Smooth muscle cell (in vitro differentiated cells): Measurements from ENCODE around the gene CDX2. TPM values are rescaled to one million over a fixed set of nuclear protein-coding genes. Genes with fewer than 3 reads are reported as not detected.
A peak's percentile ranks its signal among the peaks of the same experiment; 100 is the strongest.

Source experiments
- DNase-seq: peaks from one replicate; lab custom pipeline; 2025; ENCODE audit not compliant: unreplicated experiment; lab: John Stamatoyannopoulos, UW
- H2AFZ ChIP-seq: fragments of 200-600 bp; sonication (generic); 2 replicates; pipeline ENCODE4 v1.6.0; 2016; ENCODE audit warnings: antibody characterized with exemption, low read depth, mild to moderate bottlenecking
- H3F3A ChIP-seq: fragments of 200-600 bp; sonication (generic); 2 replicates; pipeline ENCODE4 v1.6.0; 2017; ENCODE audit warnings: antibody characterized with exemption, low read depth
- H3K27ac ChIP-seq: fragments of 200-600 bp; sonication (generic); 2 replicates; pipeline ENCODE4 v1.5.1; 2016; ENCODE audit warnings: low read depth, mild to moderate bottlenecking
- H3K27me3 ChIP-seq: fragments of 200-600 bp; sonication (generic); 2 replicates; pipeline ENCODE4 v1.6.1; 2016; ENCODE audit warnings: low read depth, mild to moderate bottlenecking
- H3K36me3 ChIP-seq: fragments of 200-600 bp; sonication (generic); 2 replicates; pipeline ENCODE4 v1.5.1; 2016; ENCODE audit warnings: low read depth
- H3K4me1 ChIP-seq: fragments of 200-600 bp; sonication (generic); 2 replicates; pipeline ENCODE4 v1.5.1; 2016; ENCODE audit warnings: low read depth
- H3K4me2 ChIP-seq: fragments of 200-600 bp; sonication (generic); 2 replicates; pipeline ENCODE4 v1.6.0; 2016; ENCODE audit warnings: mild to moderate bottlenecking
- H3K4me3 ChIP-seq: fragments of 200-600 bp; sonication (generic); 2 replicates; pipeline ENCODE4 v1.5.1; 2016; ENCODE audit warnings: mild to moderate bottlenecking
- H3K79me2 ChIP-seq: fragments of 200-600 bp; sonication (generic); 2 replicates; pipeline ENCODE4 v1.6.0; 2016; ENCODE audit warnings: low read depth, mild to moderate bottlenecking
- H3K9ac ChIP-seq: fragments of 200-600 bp; sonication (generic); 2 replicates; pipeline ENCODE4 v1.6.0; 2016; ENCODE audit warnings: low read depth
- H3K9me3 ChIP-seq: fragments of 200-600 bp; sonication (generic); replicated peaks from 2 replicates; pipeline ENCODE4 v1.5.1; 2016; ENCODE audit warnings: low read depth
- H4K20me1 ChIP-seq: fragments of 200-600 bp; sonication (generic); 2 replicates; pipeline ENCODE4 v1.6.0; 2016; ENCODE audit warnings: low read depth
- WGBS: methylation state at CpG from one replicate; pipeline ENCODE4 v1.1.7; 2016; ENCODE audit warnings: low lambda C conversion rate; 5-methylcytosine and 5-hydroxymethylcytosine counted together
- polyA plus RNA-seq: library from polyadenylated mRNA; unstranded; fragments of >200 nt; fragmentation: Nextera tagmentation; extraction: Ambion mirVana; gene quantifications from 2 replicates; pipeline ENCODE4 v1.2.1, GENCODE V29; 2016
- total RNA-seq: library from RNA; depleted of rRNA; stranded (reverse); fragments of >200 nt; gene quantifications from 2 replicates; pipeline ENCODE4 v1.2.3, GENCODE V29; 2014
- TF ChIP-seq, protein P1 (sequence below): fragments of 200-600 bp; sonication (generic); IDR thresholded peaks from 2 replicates; pipeline ENCODE4 v1.5.1; 2017; ENCODE audit warnings: borderline replicate concordance, mild to moderate bottlenecking, antibody characterized with exemption; ENCODE audit not compliant: insufficient read depth, poor library complexity, severe bottlenecking

Gene CDX2
- total and polyA plus RNA-seq, 2 experiments from 2014 or later = 0.04 to 0.31 TPM

DNA sequence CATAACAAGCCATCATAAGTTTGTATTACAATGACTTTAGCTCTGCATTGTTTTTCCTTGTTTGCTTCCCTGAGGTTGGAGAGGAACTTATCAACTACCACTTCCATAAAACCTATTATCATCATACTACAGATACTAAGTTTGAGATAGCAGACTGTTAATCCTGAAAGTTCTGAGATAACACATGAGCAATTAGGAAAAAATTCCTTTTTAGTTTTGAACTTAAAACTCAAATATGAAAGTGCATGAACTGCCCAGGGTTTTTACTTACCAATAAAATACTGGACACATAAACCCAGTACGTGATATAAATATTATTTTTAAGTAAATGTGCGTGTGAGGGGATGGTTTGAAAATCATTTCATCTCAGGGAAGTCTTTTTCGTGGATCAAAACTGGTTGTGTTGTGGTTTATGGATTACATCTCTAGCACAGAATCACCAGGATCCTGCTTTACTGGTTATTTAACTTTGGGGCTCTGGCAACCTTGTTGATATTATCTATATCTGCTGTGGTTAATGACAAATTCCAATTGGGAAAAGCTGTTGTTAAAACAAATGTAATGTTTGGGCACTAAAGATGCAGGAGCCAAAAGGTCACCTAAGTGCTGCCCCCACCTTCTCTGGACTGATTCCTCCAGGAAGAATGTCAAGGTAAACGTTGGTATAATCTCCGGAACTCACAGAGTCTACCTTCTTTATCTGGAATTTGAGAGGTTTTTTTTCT lies 12.4 kb downstream of the CDX2 start:
- Histone ChIP-seq H2AFZ (no peak overlapping the region), H4K20me1 (no peaks in the 10 kb centered on the region), H3K79me2 (no peaks in the 10 kb centered on the region), H3K4me3 (no peak overlapping the region), H3K9me3 (no peaks in the 10 kb centered on the region), H3K4me1 (peaks cover 9% of the 10 kb centered on the region), H3K4me2 (no peak overlapping the region), H3F3A (no peaks in the 10 kb centered on the region), H3K36me3 (no peaks in the 10 kb centered on the region), H3K27me3 (peaks cover 94% of the 10 kb centered on the region), H3K9ac (no peak overlapping the region), H3K27ac (no peak overlapping the region)
- WGBS = 17% methylated on average over 5 of the region's 5 CpGs
- DNase-seq = no peak
- TF ChIP-seq, protein P1, sequence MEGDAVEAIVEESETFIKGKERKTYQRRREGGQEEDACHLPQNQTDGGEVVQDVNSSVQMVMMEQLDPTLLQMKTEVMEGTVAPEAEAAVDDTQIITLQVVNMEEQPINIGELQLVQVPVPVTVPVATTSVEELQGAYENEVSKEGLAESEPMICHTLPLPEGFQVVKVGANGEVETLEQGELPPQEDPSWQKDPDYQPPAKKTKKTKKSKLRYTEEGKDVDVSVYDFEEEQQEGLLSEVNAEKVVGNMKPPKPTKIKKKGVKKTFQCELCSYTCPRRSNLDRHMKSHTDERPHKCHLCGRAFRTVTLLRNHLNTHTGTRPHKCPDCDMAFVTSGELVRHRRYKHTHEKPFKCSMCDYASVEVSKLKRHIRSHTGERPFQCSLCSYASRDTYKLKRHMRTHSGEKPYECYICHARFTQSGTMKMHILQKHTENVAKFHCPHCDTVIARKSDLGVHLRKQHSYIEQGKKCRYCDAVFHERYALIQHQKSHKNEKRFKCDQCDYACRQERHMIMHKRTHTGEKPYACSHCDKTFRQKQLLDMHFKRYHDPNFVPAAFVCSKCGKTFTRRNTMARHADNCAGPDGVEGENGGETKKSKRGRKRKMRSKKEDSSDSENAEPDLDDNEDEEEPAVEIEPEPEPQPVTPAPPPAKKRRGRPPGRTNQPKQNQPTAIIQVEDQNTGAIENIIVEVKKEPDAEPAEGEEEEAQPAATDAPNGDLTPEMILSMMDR = no peak

GRCh38 chr13:27955014-27955591 lies 14.0 kb downstream of the CDX2 start:
- no peaks in the 10 kb centered on the region for H3K9me3 ChIP-seq
- H3K27ac ChIP-seq = no peak overlapping the region
- DNase-seq = no peak
- H3F3A ChIP-seq = no peaks in the 10 kb centered on the region
- H3K9ac ChIP-seq = no peak overlapping the region
- WGBS = 75% methylated on average over 11 of the region's 11 CpGs
- no peaks in the 10 kb centered on the region for H3K36me3 ChIP-seq
- no peak overlapping the region for H2AFZ ChIP-seq
- peaks cover 3% of the 10 kb centered on the region for H3K4me1 ChIP-seq
- H3K27me3 ChIP-seq = peaks cover 85% of the 10 kb centered on the region
- H3K4me3 ChIP-seq = peak overlapping the region; percentile 58
- TF ChIP-seq, protein P1 = no peak
- H3K4me2 ChIP-seq = peak overlapping the region; percentile 94
- no peaks in the 10 kb centered on the region for H4K20me1 ChIP-seq
- no peaks in the 10 kb centered on the region for H3K79me2 ChIP-seq

- no peak overlapping the region for H3K9ac ChIP-seq
- peak overlapping the region; percentile 58 for H3K4me3 ChIP-seq
- H3K4me1 ChIP-seq = no peaks in the 10 kb centered on the region
- H2AFZ ChIP-seq = peak overlapping the region; percentile 99
- H3K36me3 ChIP-seq = no peaks in the 10 kb centered on the region
- TF ChIP-seq, protein P1 = no peak
- H4K20me1 ChIP-seq = no peaks in the 10 kb centered on the region
- peaks cover 82% of the 10 kb centered on the region for H3K27me3 ChIP-seq
- DNase-seq = no peak
- H3K4me2 ChIP-seq = peak overlapping the region; percentile 94
- H3K27ac ChIP-seq = no peak overlapping the region
- H3F3A ChIP-seq = no peaks in the 10 kb centered on the region
- no peaks in the 10 kb centered on the region for H3K9me3 ChIP-seq
- H3K79me2 ChIP-seq = no peaks in the 10 kb centered on the region
- 2% methylated on average over 52 of the region's 56 CpGs for whole genome bisulfite sequencing
Measured at GRCh38 chr13:27954406-27954851, 14.7 kb downstream of the CDX2 start.
